Stimulated activated CD8-positive, alpha-beta memory T cell treated with anti-CD3 and anti-CD28 coated beads, Interleukin-7, amount 100 ng/mL, for 1 hour (primary cell): ENCODE measurements around the gene KL.

ENCODE experiments used
- DNase-seq, 2 donors: peaks; one replicate each; pipeline ENCODE4 v3.0.0-alpha.2; 2020; ENCODE audit warnings: low read depth in 2 of 2

KL gene

GRCh38 chr13:33004511-33004910 is 11.7 kb upstream of the KL start:
- DNase-seq = no peak

- no peak for DNase-seq
Observed at GRCh38 chr13:33006134-33006533, 10.1 kb upstream of the KL start.

GRCh38 chr13:33006638-33007037 is 9.6 kb upstream of the KL start:
- no peak for DNase-seq

- no peak for DNase-seq
Observed at GRCh38 chr13:33007237-33007636, 9.0 kb upstream of the KL start.

- DNase-seq = no peak
Observed at GRCh38 chr13:33007950-33008349, 8.3 kb upstream of the KL start.

- no peak for DNase-seq
Observed at GRCh38 chr13:33008946-33009722, 7.1 kb upstream of the KL start.

GRCh38 chr13:33011828-33012470 is 4.3 kb upstream of the KL start:
- no peak for DNase-seq

GRCh38 chr13:33014291-33014690 is 1.9 kb upstream of the KL start:
- DNase-seq = no peak

- no peak for DNase-seq
Observed at GRCh38 chr13:33015241-33015668, 968 bp upstream of the KL start.

- no peak for DNase-seq
Observed at GRCh38 chr13:33015791-33016323, 366 bp upstream of the KL start.

GRCh38 chr13:33017323-33017929 is 1.2 kb downstream of the KL start:
- no peak for DNase-seq

GRCh38 chr13:33018886-33019285 is 2.7 kb downstream of the KL start:
- no peak for DNase-seq

- DNase-seq = no peak
Observed at GRCh38 chr13:33022986-33023385, 6.8 kb downstream of the KL start.

- no peak for DNase-seq
Observed at GRCh38 chr13:33025220-33025744, 9.1 kb downstream of the KL start.

- no peak for DNase-seq
Observed at GRCh38 chr13:33026489-33027152, 10.4 kb downstream of the KL start.

- DNase-seq = no peak
Observed at GRCh38 chr13:33028620-33029019, 12.4 kb downstream of the KL start.

- DNase-seq = no peak
Observed at GRCh38 chr13:33031277-33031676, 15.1 kb downstream of the KL start.

GRCh38 chr13:33032037-33032625 is 15.9 kb downstream of the KL start:
- DNase-seq = no peak

GRCh38 chr13:33033051-33033812 is 17.0 kb downstream of the KL start:
- no peak for DNase-seq

- DNase-seq = no peak
Observed at GRCh38 chr13:33033986-33034385, 17.8 kb downstream of the KL start.
